Measurements from ENCODE around the gene UBXN7.

The UBXN7 gene

DNA sequence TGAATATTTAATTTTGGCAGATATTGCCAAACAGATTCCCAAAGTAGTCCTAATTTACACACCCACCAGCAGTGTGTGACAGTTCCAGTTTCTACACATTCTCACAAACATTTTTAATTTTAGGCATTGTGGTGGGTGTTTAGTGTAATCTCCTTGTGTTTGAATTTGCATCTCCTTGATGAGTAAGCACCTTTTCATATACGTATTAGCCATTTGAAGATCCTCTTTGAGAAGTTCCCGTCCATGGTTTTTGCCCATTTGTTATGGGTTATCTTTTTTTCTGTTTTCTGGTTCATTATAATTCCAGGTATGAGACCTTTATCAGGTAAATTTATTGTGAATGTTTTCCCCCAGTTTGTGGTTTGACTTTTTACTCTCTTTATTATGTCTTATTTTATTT lies 91.8 kb downstream of the UBXN7 start:
- no peak for DNase-seq (ENCODE audit: insufficient read length, low spot score)
- no peak for FAIRE-seq
- no peak for TF ChIP-seq SPI1 (IDR thresholded peaks at IDR 0.05; ENCODE audit: low read depth, low read length)
- no peak for TF ChIP-seq PAX5 (IDR thresholded peaks at IDR 0.05; ENCODE audit: insufficient read depth, low read length, severe bottlenecking)
- no peak for TF ChIP-seq TAF1 (IDR thresholded peaks at IDR 0.05; ENCODE audit: low read depth, low read length)
- no peak for TF ChIP-seq POLR2A (IDR thresholded peaks at IDR 0.05; ENCODE audit: low read depth, low read length)
- no peak for TF ChIP-seq POU2F2 (IDR thresholded peaks at IDR 0.05; ENCODE audit: low read depth, low read length)
- no peak for TF ChIP-seq POLR2AphosphoS5 (IDR thresholded peaks at IDR 0.05; ENCODE audit: low read depth, low read length)

DNA sequence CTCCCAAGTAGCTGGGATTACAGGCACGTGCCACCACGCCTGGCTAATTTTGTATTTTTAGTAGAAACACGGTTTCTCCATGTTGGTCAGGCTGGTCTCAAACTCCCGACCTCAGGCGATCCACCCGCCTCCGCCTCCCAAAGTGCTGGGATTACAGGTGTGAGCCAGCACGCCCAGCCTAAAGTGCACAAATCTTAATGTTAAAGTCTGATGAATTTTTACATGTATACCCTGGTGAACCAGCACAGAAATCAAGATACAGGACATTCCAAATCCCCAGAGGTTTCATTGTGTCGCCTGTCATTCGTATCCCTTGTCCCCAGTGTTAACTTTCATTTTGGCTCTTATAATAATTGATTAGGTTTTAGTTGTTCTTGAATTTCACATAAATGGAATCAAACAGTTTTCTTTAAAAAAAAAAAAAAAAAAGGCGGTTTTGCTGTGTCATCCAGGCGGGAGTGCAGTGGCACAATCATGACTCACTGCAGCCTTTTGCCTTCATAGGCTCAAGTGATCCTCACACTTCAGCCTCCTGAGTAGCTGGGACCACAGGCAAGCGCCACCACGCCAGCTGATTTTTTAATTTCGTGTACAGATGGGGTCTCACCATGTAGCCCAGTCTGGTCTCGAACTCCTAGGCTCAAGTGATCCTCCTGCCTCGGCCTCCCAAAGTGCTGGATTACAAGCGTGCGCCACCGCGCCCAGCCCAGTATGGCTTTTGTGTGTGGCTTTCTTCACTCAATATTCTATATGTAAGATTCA lies 92.6 kb downstream of the UBXN7 start:
- DNase-seq (ENCODE audit: insufficient read length, low spot score), result no peak
- TF ChIP-seq PAX5 (IDR thresholded peaks at IDR 0.05; ENCODE audit: insufficient read depth, low read length, severe bottlenecking), result no peak
- TF ChIP-seq POLR2AphosphoS5 (IDR thresholded peaks at IDR 0.05; ENCODE audit: low read depth, low read length), result no peak
- TF ChIP-seq SPI1 (IDR thresholded peaks at IDR 0.05; ENCODE audit: low read depth, low read length), result no peak
- no peak for TF ChIP-seq POLR2A (IDR thresholded peaks at IDR 0.05; ENCODE audit: low read depth, low read length)
- TF ChIP-seq TAF1 (IDR thresholded peaks at IDR 0.05; ENCODE audit: low read depth, low read length), result no peak
- no peak for TF ChIP-seq POU2F2 (IDR thresholded peaks at IDR 0.05; ENCODE audit: low read depth, low read length)
- FAIRE-seq, result no peak

DNA sequence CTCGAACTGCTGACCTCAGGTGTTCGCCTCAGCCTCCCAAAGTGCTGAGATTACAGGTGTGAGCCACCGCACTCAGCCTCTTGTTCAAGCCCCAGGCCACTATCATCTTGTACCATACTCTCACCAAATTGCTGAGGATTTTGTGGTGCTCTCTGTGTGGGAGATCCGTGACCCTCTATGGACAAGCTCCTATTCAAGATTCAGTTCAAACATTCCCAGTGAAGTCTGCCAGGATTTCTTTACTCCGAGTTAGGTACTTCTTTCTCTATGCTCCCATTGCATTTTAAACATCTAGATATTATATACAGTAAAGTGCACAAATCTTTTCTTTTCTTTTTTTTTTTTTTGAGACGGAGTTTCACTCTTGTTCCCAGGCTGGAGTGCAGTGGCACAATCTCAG lies 93.2 kb downstream of the UBXN7 start:
- TF ChIP-seq TAF1 (IDR thresholded peaks at IDR 0.05; ENCODE audit: low read depth, low read length), result no peak
- no peak for TF ChIP-seq POLR2A (IDR thresholded peaks at IDR 0.05; ENCODE audit: low read depth, low read length)
- TF ChIP-seq SPI1 (IDR thresholded peaks at IDR 0.05; ENCODE audit: low read depth, low read length), result no peak
- no peak for TF ChIP-seq PAX5 (IDR thresholded peaks at IDR 0.05; ENCODE audit: insufficient read depth, low read length, severe bottlenecking)
- no peak for TF ChIP-seq POU2F2 (IDR thresholded peaks at IDR 0.05; ENCODE audit: low read depth, low read length)
- TF ChIP-seq POLR2AphosphoS5 (IDR thresholded peaks at IDR 0.05; ENCODE audit: low read depth, low read length), result no peak
- DNase-seq (ENCODE audit: insufficient read length, low spot score) (no peak), FAIRE-seq (no peak)

DNA sequence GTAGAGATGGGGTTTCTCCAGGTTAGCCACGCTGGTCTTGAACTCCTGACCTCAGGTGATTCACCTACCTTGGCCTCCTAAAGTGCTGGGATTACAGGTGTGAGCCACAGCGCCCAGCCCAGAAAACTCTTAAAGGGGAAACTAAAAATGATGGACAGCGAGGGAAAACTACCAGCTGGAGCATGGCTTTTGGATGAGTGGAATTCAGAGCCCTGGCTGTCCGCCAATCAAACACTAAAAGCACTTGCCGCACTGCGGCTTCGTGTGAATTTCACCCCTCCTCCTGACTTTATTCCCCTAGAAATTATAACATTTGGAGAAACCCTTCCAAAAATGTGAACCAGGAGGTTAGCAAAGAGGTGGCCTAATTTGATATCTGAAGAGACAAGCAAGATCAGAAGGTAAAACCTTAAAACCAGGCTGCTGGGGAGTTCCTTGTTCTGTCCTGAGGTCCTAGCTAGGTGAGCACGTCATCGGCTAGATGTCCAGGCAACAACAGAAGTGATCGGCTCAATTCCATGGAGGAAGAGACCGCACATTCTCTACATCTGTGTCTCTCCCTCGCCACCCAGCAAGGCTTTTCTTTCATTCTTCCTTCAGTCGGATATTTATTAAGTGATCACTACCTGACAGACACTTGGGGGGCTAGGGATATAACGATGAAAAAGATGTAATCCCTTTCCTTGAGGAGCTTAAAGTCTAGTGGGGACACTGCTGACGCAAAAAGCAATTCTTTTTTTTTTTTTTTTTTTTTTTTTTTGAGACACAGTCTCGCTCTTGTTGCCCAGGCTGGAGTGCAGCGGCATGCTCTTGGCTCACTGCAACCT lies 95.7 kb downstream of the UBXN7 start:
- FAIRE-seq, result no peak
- DNase-seq (ENCODE audit: insufficient read length, low spot score), result no peak
- TF ChIP-seq SPI1 (IDR thresholded peaks at IDR 0.05; ENCODE audit: low read depth, low read length), result no peak
- TF ChIP-seq POLR2A (IDR thresholded peaks at IDR 0.05; ENCODE audit: low read depth, low read length), result no peak
- TF ChIP-seq PAX5 (IDR thresholded peaks at IDR 0.05; ENCODE audit: insufficient read depth, low read length, severe bottlenecking), result no peak
- no peak for TF ChIP-seq TAF1 (IDR thresholded peaks at IDR 0.05; ENCODE audit: low read depth, low read length)
- TF ChIP-seq POLR2AphosphoS5 (IDR thresholded peaks at IDR 0.05; ENCODE audit: low read depth, low read length), result no peak
- TF ChIP-seq POU2F2 (IDR thresholded peaks at IDR 0.05; ENCODE audit: low read depth, low read length), result no peak

DNA sequence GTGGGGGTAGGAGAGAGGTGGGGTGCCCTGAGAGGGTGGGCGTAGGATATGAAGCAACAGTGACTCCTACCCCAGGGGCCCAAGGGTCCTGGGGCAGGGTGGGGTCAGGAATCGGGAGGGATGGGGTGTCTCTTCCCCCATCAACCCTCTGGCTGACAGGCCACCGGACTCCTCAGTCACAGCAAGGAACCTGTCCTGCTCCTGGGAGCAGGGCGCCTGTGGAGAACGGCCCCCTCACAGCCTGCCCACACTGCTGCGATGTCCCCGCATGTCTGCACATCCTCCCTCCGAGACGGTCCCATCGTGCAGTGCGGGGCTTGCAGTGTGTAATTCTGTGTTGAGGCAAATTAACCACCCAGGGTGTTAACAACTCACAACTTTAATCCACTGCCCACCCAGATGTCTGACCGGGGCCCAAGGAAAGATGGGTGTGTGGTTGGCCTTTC lies 96.7 kb downstream of the UBXN7 start:
- DNase-seq (ENCODE audit: insufficient read length, low spot score) (no peak), FAIRE-seq (no peak)
- TF ChIP-seq PAX5 (IDR thresholded peaks at IDR 0.05; ENCODE audit: insufficient read depth, low read length, severe bottlenecking) (no peak), SPI1 (IDR thresholded peaks at IDR 0.05; ENCODE audit: low read depth, low read length) (no peak), POLR2AphosphoS5 (IDR thresholded peaks at IDR 0.05; ENCODE audit: low read depth, low read length) (no peak), TAF1 (IDR thresholded peaks at IDR 0.05; ENCODE audit: low read depth, low read length) (no peak), POLR2A (IDR thresholded peaks at IDR 0.05; ENCODE audit: low read depth, low read length) (no peak), POU2F2 (IDR thresholded peaks at IDR 0.05; ENCODE audit: low read depth, low read length) (no peak)

DNA sequence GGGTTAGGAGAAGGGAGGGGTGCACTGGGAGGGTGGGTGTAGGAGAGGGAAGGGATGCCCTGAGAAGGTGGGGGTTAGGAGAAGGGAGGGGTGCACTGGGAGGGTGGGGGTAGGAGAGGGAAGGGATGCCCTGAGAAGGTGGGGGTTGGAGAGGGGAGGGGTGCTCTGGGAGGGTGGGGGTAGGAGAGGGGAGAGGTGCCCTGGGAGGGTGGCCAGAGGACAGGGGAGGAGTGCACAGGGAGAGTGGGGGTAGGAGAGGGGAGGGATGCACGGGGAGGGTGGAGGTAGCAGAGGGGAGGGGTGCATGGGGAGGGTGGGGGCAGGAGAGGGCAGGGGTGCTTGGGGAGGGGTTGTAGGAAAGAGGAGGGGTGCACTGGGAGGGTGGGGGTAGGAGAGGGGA lies 97.2 kb downstream of the UBXN7 start:
- no peak for DNase-seq (ENCODE audit: insufficient read length, low spot score)
- FAIRE-seq, result no peak
- no peak for TF ChIP-seq TAF1 (IDR thresholded peaks at IDR 0.05; ENCODE audit: low read depth, low read length)
- no peak for TF ChIP-seq POLR2A (IDR thresholded peaks at IDR 0.05; ENCODE audit: low read depth, low read length)
- no peak for TF ChIP-seq PAX5 (IDR thresholded peaks at IDR 0.05; ENCODE audit: insufficient read depth, low read length, severe bottlenecking)
- TF ChIP-seq POLR2AphosphoS5 (IDR thresholded peaks at IDR 0.05; ENCODE audit: low read depth, low read length), result no peak
- TF ChIP-seq SPI1 (IDR thresholded peaks at IDR 0.05; ENCODE audit: low read depth, low read length), result no peak
- no peak for TF ChIP-seq POU2F2 (IDR thresholded peaks at IDR 0.05; ENCODE audit: low read depth, low read length)

DNA sequence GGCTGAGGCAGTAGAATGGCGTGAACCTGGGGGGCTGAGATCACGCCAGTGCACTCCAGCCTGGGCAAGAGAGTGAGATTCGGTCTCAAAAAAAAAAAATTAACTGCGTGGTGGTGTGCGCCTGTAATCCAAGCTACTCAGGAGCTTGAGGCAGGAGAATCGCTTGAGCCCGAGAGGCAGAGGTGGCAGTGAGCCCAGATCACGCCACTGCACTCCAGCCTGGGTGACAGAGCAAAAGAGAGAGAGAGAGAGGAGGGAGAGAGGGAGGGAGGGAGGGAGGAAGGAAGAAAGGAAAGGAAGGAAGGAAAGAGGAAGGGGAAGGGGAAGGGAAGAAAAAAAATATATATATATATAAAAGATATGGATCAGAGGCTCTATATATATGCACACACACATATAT lies 100.1 kb downstream of the UBXN7 start:
- DNase-seq (ENCODE audit: insufficient read length, low spot score), result no peak
- no peak for FAIRE-seq
- TF ChIP-seq PAX5 (IDR thresholded peaks at IDR 0.05; ENCODE audit: insufficient read depth, low read length, severe bottlenecking) (no peak), SPI1 (IDR thresholded peaks at IDR 0.05; ENCODE audit: low read depth, low read length) (no peak), POU2F2 (IDR thresholded peaks at IDR 0.05; ENCODE audit: low read depth, low read length) (no peak), TAF1 (IDR thresholded peaks at IDR 0.05; ENCODE audit: low read depth, low read length) (no peak), POLR2AphosphoS5 (IDR thresholded peaks at IDR 0.05; ENCODE audit: low read depth, low read length) (no peak), POLR2A (IDR thresholded peaks at IDR 0.05; ENCODE audit: low read depth, low read length) (no peak)

DNA sequence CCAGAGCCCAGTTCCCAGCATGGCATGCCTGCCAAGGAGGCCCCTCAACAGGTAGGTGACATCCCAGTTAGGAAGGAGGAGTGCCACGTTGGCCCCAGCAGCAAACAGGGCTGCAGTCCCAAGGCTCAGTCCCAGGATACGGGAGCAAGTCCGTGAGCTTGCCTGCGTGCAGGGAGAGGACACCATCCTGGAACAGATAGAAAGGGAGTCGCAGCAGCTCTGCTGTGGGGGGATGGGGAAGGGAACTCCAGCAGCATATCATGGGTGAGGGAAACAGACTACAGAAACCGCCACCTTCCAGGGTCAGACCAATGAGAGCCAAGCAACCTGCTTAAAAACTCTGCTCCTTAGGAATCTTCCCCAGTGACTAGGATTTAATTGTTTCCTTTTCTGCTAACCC lies 104.8 kb downstream of the UBXN7 start:
- DNase-seq (ENCODE audit: insufficient read length, low spot score), result no peak
- TF ChIP-seq POLR2A (IDR thresholded peaks at IDR 0.05; ENCODE audit: low read depth, low read length), result no peak
- no peak for TF ChIP-seq POU2F2 (IDR thresholded peaks at IDR 0.05; ENCODE audit: low read depth, low read length)
- no peak for TF ChIP-seq SPI1 (IDR thresholded peaks at IDR 0.05; ENCODE audit: low read depth, low read length)
- TF ChIP-seq PAX5 (IDR thresholded peaks at IDR 0.05; ENCODE audit: insufficient read depth, low read length, severe bottlenecking), result no peak
- TF ChIP-seq TAF1 (IDR thresholded peaks at IDR 0.05; ENCODE audit: low read depth, low read length), result no peak
- TF ChIP-seq POLR2AphosphoS5 (IDR thresholded peaks at IDR 0.05; ENCODE audit: low read depth, low read length), result no peak
- FAIRE-seq, result no peak

DNA sequence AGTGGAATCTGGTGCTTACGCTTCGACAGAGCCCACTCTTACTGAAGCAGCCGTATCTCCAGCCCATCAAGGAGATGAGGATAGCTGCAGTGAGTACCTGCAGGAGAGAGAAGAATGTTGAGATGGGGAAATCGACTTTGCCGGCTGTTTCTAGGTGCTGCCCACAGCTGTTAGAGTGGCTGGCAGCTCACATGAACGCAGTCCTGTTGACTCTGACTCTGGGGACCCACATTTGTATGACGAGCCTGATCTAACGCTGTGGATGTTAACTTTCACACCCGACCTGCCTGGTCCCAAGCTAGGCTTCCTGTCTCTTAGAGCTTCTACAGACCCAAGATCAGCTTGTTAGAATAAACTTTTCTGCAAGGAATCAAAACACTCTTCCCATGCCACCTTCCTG lies 105.3 kb downstream of the UBXN7 start:
- FAIRE-seq (no peak), DNase-seq (ENCODE audit: insufficient read length, low spot score) (no peak)
- TF ChIP-seq POLR2AphosphoS5 (IDR thresholded peaks at IDR 0.05; ENCODE audit: low read depth, low read length) (no peak), POLR2A (IDR thresholded peaks at IDR 0.05; ENCODE audit: low read depth, low read length) (no peak), PAX5 (IDR thresholded peaks at IDR 0.05; ENCODE audit: insufficient read depth, low read length, severe bottlenecking) (no peak), POU2F2 (IDR thresholded peaks at IDR 0.05; ENCODE audit: low read depth, low read length) (no peak), TAF1 (IDR thresholded peaks at IDR 0.05; ENCODE audit: low read depth, low read length) (no peak), SPI1 (IDR thresholded peaks at IDR 0.05; ENCODE audit: low read depth, low read length) (no peak)
